ENCODE measurements around the gene TIGD6.
A peak's percentile ranks its signal among the peaks of the same experiment; 100 is the strongest.

TIGD6 gene

DNA sequence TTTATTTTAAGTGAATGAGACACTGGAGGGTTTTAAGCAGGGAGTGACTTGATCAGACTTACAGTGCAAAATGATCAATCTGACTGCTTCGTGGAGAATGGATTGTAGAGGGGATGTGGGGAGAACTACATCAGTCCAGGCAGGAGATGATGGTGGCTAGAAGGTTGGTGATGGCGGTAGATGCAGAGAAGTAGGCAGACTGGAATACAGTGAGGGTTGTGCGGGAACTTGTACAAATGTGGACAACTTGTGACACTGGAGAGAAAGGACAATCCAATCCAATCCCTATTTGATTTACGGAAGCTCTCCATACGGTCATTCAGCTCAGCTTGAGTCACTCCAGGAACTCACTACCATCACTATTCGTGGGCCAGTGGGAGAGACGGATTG, 593 bp downstream of the TIGD6 start:
- H3K27ac ChIP-seq, result peak overlapping the region; percentile 90
- no peak for TF ChIP-seq ZFX (IDR thresholded peaks at IDR 0.05; ENCODE audit: borderline replicate concordance)
- TF ChIP-seq, protein P1, sequence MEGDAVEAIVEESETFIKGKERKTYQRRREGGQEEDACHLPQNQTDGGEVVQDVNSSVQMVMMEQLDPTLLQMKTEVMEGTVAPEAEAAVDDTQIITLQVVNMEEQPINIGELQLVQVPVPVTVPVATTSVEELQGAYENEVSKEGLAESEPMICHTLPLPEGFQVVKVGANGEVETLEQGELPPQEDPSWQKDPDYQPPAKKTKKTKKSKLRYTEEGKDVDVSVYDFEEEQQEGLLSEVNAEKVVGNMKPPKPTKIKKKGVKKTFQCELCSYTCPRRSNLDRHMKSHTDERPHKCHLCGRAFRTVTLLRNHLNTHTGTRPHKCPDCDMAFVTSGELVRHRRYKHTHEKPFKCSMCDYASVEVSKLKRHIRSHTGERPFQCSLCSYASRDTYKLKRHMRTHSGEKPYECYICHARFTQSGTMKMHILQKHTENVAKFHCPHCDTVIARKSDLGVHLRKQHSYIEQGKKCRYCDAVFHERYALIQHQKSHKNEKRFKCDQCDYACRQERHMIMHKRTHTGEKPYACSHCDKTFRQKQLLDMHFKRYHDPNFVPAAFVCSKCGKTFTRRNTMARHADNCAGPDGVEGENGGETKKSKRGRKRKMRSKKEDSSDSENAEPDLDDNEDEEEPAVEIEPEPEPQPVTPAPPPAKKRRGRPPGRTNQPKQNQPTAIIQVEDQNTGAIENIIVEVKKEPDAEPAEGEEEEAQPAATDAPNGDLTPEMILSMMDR (IDR thresholded peaks at IDR 0.05), result no peak

DNA sequence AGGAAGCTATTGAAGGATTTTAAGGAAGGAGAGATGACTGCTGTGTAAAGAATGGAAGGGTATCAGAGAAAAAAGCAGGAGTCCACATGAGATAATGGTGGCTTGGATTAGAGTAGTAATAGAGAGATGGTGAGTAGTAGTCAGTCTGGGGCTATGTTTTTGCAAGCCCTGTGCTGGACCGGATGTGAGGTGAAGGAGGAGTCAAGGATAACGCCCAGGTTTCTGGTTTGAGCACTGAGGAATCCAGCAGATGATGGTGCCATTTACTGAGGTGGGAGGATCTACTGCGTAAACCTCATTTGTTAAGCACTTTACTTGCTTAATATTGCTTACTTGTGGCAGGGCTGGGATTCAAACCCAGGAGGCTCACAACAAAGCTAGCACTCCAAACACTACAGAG, 1.1 kb downstream of the TIGD6 start:
- peak overlapping the region; percentile 90 for H3K27ac ChIP-seq
- no peak for TF ChIP-seq ZFX (IDR thresholded peaks at IDR 0.05; ENCODE audit: borderline replicate concordance)
- TF ChIP-seq, protein P1 (IDR thresholded peaks at IDR 0.05), result no peak

DNA sequence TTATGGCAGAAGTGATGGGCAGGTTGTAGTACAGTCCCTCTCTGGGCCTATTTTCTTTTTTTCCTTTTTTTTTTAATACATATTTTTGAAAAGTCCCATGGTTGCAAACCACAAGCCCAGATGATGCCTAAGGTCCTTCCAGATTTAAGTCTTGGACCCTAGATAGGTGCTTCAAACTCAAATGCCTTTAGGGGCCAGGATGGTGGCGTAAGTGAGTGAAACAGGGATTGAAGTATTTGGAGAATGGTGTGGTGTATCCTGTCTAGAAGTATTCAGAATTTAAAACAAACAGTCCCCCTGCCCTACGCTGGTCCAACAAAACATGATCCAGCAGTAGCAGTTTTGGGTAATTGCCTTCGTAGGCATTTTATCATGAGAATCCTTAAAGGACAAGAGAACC, 2.2 kb downstream of the TIGD6 start:
- TF ChIP-seq ZFX (IDR thresholded peaks at IDR 0.05; ENCODE audit: borderline replicate concordance), result no peak
- TF ChIP-seq, protein P1 (IDR thresholded peaks at IDR 0.05), result no peak
- no peak overlapping the region for H3K27ac ChIP-seq

DNA sequence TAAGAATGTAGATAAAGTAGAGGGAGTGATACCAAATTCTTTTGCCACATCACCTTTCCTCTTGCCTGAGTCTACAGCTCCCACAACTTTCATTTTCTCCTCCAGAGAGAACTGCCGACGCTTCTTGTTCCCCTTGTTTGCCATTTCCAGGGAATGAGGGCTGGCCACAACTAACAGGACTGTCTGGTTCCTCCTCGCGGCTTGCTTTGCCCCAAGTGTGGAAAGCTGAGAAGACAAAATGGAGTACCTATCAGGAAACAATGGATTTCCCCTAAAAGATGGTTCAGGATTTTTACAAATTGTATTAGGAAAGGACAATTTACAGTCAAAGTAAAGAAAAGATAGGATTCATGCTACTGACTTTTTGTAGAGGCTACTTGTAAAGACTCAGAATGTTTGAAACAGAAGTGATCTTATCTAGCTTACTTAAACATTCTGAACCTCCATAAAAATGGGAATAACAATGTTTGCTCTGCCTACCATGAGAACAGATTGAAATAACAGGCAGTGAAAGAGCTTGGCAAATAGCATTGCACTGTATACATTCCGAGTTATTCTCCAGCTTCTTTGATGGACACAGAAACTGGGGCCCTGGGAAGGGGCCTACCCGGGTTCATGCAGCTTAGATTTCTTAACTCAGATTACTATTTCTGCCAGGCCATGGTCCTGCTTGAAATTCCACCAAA, 4.1 kb downstream of the TIGD6 start:
- TF ChIP-seq, protein P1 (IDR thresholded peaks at IDR 0.05), result no peak
- no peak for TF ChIP-seq ZFX (IDR thresholded peaks at IDR 0.05; ENCODE audit: borderline replicate concordance)

DNA sequence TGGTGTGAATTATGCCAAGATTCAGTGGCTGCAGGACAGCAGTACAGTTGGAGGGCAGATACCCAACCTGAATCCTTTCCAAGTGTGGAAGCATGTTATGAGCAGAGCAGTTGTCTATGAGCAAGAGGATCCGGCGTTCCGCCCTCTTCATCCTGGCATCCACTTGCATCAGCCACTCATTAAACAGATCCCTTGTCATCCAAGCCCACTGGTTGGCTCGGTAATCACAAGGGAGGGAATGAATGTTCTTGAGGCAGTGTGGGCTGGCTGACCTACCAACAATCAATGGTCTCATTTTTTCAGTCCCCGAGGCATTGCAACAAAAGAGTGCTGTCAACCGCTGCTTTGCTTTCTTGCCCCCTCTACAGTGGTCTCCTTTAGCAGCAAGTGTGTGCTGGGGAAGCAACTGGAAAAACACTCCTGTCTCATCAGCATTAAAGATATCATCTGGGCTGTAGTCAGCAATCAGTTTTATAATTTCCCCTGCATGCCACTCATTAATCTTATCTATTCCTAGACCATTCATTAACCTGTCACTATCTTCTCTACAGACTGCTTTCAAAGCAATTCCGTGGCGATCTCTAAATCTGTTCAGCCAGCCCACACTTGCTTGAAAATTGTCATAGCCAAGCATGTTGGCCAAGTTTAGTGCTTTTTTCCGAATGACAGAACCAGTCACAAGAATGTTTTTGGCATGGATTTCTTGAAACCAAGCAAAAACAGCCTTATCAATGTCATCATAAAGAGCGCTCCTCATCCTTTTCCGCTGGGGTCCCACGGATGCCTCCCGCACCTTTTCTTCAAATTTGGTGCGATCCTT, 4.9 kb downstream of the TIGD6 start:
- H3K27ac ChIP-seq, result peak overlapping the region; percentile 67

More for the DNA sequence above, 4.1 kb downstream of the TIGD6 start:
- peak overlapping the region; percentile 67 for H3K27ac ChIP-seq

DNA sequence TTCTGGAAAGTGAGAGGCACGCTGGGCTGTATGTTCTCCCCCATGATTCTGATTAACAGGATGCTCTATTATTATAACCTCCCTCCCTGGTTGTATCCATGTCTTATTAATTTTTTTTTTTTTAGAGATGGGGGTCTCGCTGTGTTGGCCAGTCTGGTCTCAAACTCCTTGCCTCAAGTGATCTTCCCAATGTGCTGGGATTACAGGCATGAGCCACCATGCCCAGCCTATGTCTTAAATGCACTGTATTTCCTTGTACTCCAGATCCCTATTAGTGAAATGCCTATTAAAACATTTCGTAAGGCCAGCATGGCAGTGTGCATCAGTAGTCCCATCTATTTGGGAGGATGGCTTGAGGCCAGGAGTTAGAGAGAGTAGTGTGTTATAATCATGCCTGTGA, 7.0 kb downstream of the TIGD6 start:
- TF ChIP-seq ZFX (IDR thresholded peaks at IDR 0.05; ENCODE audit: borderline replicate concordance), result no peak
- TF ChIP-seq, protein P1 (IDR thresholded peaks at IDR 0.05), result no peak

More for the DNA sequence above, 4.9 kb downstream of the TIGD6 start:
- TF ChIP-seq, protein P1 (IDR thresholded peaks at IDR 0.05), result no peak
- TF ChIP-seq ZFX (IDR thresholded peaks at IDR 0.05; ENCODE audit: borderline replicate concordance), result no peak

More for the DNA sequence above, 7.0 kb downstream of the TIGD6 start:
- no peak overlapping the region for H3K27ac ChIP-seq
